ENCODE measurements around the gene PPP3CA. TPM values are rescaled to one million over a fixed set of nuclear protein-coding genes. Genes with fewer than 3 reads are reported as not detected.

Gene PPP3CA
- total RNA-seq, 1 experiment from 2014 or later, result 133 TPM

- RAD21 ChIA-PET (ENCODE audit: low non-redundant PET in 1 of 2, low total read pairs in 2 of 2, uncharacterized antibody in 2 of 2, unreplicated experiment in 2 of 2), result no interaction called here
Observed at GRCh38 chr4:101258883-101259282, 88.4 kb downstream of the PPP3CA start.

GRCh38 chr4:101256222-101256621, 91.1 kb downstream of the PPP3CA start:
- Histone ChIP-seq H3K9ac (ENCODE audit: low read length) (no peak overlapping the region), H3K4me1 (ENCODE audit: control insufficient read depth in 1 of 2, insufficient read depth in 2 of 2, low read length in 2 of 2) (peaks cover 0 to 4% of the 10 kb centered on the region in 2 experiments; a peak in 1 of 4 replicates), H3K36me3 (ENCODE audit: control insufficient read depth in 1 of 2, insufficient read depth in 2 of 2, low read length in 2 of 2) (no peaks in the 10 kb centered on the region), H3K4me3 (replicated peaks in 1 of 2; ENCODE audit: low read depth in 1 of 2, low read length in 2 of 2) (no peak overlapping the region), H3K27ac (ENCODE audit: low read depth, low read length) (no peak overlapping the region), H4K20me1 (ENCODE audit: insufficient read depth) (no peaks in the 10 kb centered on the region; the same call in 1 of the 2 replicates), H3K27me3 (ENCODE audit: insufficient read depth, low read length) (no peaks in the 10 kb centered on the region), H3K9me3 (ENCODE audit: control insufficient read depth in 1 of 2, insufficient read depth in 1 of 2, low read depth in 1 of 2, low read length in 2 of 2) (no peaks in the 10 kb centered on the region), H3K9me2 (ENCODE audit: insufficient read depth) (no peaks in the 10 kb centered on the region), H3K79me2 (ENCODE audit: insufficient read depth, low read length) (peaks cover 96% of the 10 kb centered on the region), H2AFZ (ENCODE audit: low read depth, low read length, poor library complexity, severe bottlenecking) (no peak overlapping the region), H3K4me2 (ENCODE audit: low read length) (no peak overlapping the region)
- ChIA-PET POLR2A (no interaction called here), CTCF (no interaction called here), RAD21 (ENCODE audit: low non-redundant PET in 1 of 2, low total read pairs in 2 of 2, uncharacterized antibody in 2 of 2, unreplicated experiment in 2 of 2) (no interaction called here)
- DNase-seq (ENCODE audit: low read depth, low spot score), result no peak
- no peak for ATAC-seq
- BruUV-seq (replicated peaks), result no TSS peak
- TF ChIP-seq EZH2 (IDR thresholded peaks at IDR 0.05), result no peak
- TF ChIP-seq SIN3A (IDR thresholded peaks at IDR 0.05; ENCODE audit: low read depth), result no peak
- no peak for TF ChIP-seq TCF7L2 (IDR thresholded peaks at IDR 0.05; ENCODE audit: borderline replicate concordance, extremely low read depth, insufficient read depth, insufficient read length)
- TF ChIP-seq REST (IDR thresholded peaks at IDR 0.05; ENCODE audit: low read depth), result no peak
- TF ChIP-seq ELF1 (IDR thresholded peaks at IDR 0.05; ENCODE audit: borderline replicate concordance, low read depth), result no peak
- TF ChIP-seq CTCF (IDR thresholded peaks at IDR 0.05 in 2 of 3, conservative IDR thresholded peaks at IDR 0.05 in 1 of 3; ENCODE audit: borderline replicate concordance in 1 of 3, insufficient read depth in 1 of 3, low read depth in 2 of 3, low read length in 2 of 3), result no peak
- no peak for TF ChIP-seq EZH2phosphoT487 (IDR thresholded peaks at IDR 0.05; ENCODE audit: borderline replicate concordance)
- TF ChIP-seq CBX3 (IDR thresholded peaks at IDR 0.05; ENCODE audit: low read depth), result no peak
- TF ChIP-seq EGR1 (IDR thresholded peaks at IDR 0.05; ENCODE audit: low read depth), result no peak
- no peak for TF ChIP-seq POLR2A (IDR thresholded peaks at IDR 0.05; ENCODE audit: borderline replicate concordance, extremely low read depth, insufficient read depth, insufficient read length)
- no peak for TF ChIP-seq ATF3 (IDR thresholded peaks at IDR 0.05)
- TF ChIP-seq ZNF274 (IDR thresholded peaks at IDR 0.05; ENCODE audit: low read depth, low read length), result no peak
- intact Hi-C loops (cut with micrococcal nuclease), result no loop called here

More at GRCh38 chr4:101258883-101259282, 88.4 kb downstream of the PPP3CA start:
- no TSS peak for BruUV-seq (replicated peaks)
- no peaks in the 10 kb centered on the region for H3K27me3 ChIP-seq (ENCODE audit: insufficient read depth, low read length)
- POLR2A ChIA-PET, result no interaction called here
- no peak overlapping the region for H3K9ac ChIP-seq (ENCODE audit: low read length)
- intact Hi-C loops (cut with micrococcal nuclease), result no loop called here
- no peak for DNase-seq (ENCODE audit: low read depth, low spot score)
- TF ChIP-seq SP1 (IDR thresholded peaks at IDR 0.05; ENCODE audit: low read depth), result no peak
- no peak for TF ChIP-seq POLR2AphosphoS5 (IDR thresholded peaks at IDR 0.05; ENCODE audit: low read depth, low read length)
- H4K20me1 ChIP-seq (ENCODE audit: insufficient read depth), result no peaks in the 10 kb centered on the region; the same call in 1 of the 2 replicates
- no peaks in the 10 kb centered on the region for H3K9me3 ChIP-seq (ENCODE audit: control insufficient read depth in 1 of 2, insufficient read depth in 1 of 2, low read depth in 1 of 2, low read length in 2 of 2)
- no peak overlapping the region for H3K4me3 ChIP-seq (replicated peaks in 1 of 2; ENCODE audit: low read depth in 1 of 2, low read length in 2 of 2)
- H3K4me2 ChIP-seq (ENCODE audit: low read length), result no peak overlapping the region
- ATAC-seq, result no peak
- H3K36me3 ChIP-seq (ENCODE audit: control insufficient read depth in 1 of 2, insufficient read depth in 2 of 2, low read length in 2 of 2), result no peaks in the 10 kb centered on the region
- H3K9me2 ChIP-seq (ENCODE audit: insufficient read depth), result no peaks in the 10 kb centered on the region
- no peak overlapping the region for H3K27ac ChIP-seq (ENCODE audit: low read depth, low read length)
- H2AFZ ChIP-seq (ENCODE audit: low read depth, low read length, poor library complexity, severe bottlenecking), result no peak overlapping the region
- no peaks in the 10 kb centered on the region for H3K4me1 ChIP-seq (ENCODE audit: control insufficient read depth in 1 of 2, insufficient read depth in 2 of 2, low read length in 2 of 2)
- peaks cover 96% of the 10 kb centered on the region for H3K79me2 ChIP-seq (ENCODE audit: insufficient read depth, low read length)
- CTCF ChIA-PET, result no interaction called here

Data from HCT116 (cell line).